Measurements from ENCODE around the gene CEP20. TPM values are rescaled to one million over a fixed set of nuclear protein-coding genes. Genes with fewer than 3 reads are reported as not detected.

The CEP20 gene
- polyA plus RNA-seq, 3 donors = 14.8 to 35.4 (median 18.1) TPM

DNA sequence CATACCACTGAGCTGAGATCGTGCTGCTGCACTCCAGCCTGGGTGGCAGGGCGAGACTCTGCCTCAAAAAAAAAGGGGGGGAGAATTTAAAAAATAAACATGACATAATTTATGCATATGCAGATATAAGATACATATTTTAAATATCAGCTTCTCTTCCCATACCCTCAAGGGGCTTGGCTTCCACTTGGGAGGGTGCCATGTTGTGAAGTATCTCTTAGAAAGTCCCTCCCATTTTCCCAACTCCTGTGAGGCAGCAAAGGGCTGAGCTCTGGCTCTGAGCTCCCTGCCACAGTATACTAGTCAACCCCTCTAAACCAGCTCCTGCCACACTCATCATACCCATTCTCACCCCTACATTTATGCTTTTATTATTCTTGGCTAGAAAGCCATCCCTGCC, 71.0 kb downstream of the CEP20 start:
- no peak overlapping the region for H3K27ac ChIP-seq (ENCODE audit: low read depth, low read length)

GRCh38 chr16:15816228-15816627, 72.2 kb downstream of the CEP20 start:
- no peak overlapping the region for H3K27ac ChIP-seq (ENCODE audit: low read depth, low read length)

More for the DNA sequence above, 71.0 kb downstream of the CEP20 start:
- 81 to 87% (median 83%) methylated on average over 2 of the region's 2 CpGs for whole genome bisulfite sequencing, 3 donors

Other genes with a start within 250 kb of the CEP20 start
- 10 to 100 TPM; 11.3 to 27.6 (median 14.7) TPM for gene MARF1, start 245.4 kb downstream of the CEP20 start, polyA plus RNA-seq
- 10 to 100 TPM in 1 of 3 donors, 1 to 10 TPM in 2; 3.9 to 16.9 (median 9.9) TPM for gene NDE1, start 238.4 kb downstream of the CEP20 start, polyA plus RNA-seq
- gene MYH11, start 31.6 kb downstream of the CEP20 start, polyA plus RNA-seq = 10 to 100 TPM in 2 of 3 donors, 1 to 10 TPM in 1; 4.7 to 58.0 (median 24.8) TPM
- gene ABCC1, start 61.0 kb upstream of the CEP20 start, polyA plus RNA-seq = 1 to 10 TPM; 5.3 to 6.9 (median 6.9) TPM

Data from adipose tissue (tissue), 3 donors.